GM23338 (cell line): Measurements from ENCODE around the gene PLEKHO1. TPM values are rescaled to one million over a fixed set of nuclear protein-coding genes. Genes with fewer than 3 reads are reported as not detected.

Experiments
- ATAC-seq: fragments of 200-7000 bp; cut with Tn5 transposase; 3 replicates; pipeline ENCODE4 v1.9.1; 2020
- DNase-seq: peaks from one replicate; pipeline ENCODE4 v3.0.0-alpha.2; 2015; ENCODE audit warnings: low spot score
- H2AFZ ChIP-seq: fragments of 200-600 bp; sonication (generic); 2 replicates; pipeline ENCODE4 v1.8.0; 2016; ENCODE audit warnings: antibody characterized with exemption, mild to moderate bottlenecking, moderate library complexity
- H3F3A ChIP-seq: fragments of 200-600 bp; sonication (generic); replicated peaks from 2 replicates; pipeline ENCODE4 v1.8.0; 2017; ENCODE audit warnings: antibody characterized with exemption, mixed run types, low read depth
- H3K27ac ChIP-seq: fragments of 200-600 bp; sonication (generic); 2 replicates; pipeline ENCODE4 v1.6.1; 2016; ENCODE audit warnings: low read depth
- H3K27me3 ChIP-seq: fragments of 200-600 bp; sonication (generic); 2 replicates; pipeline ENCODE4 v1.8.0; 2016; ENCODE audit warnings: mild to moderate bottlenecking, mixed run types, moderate library complexity; ENCODE audit not compliant: insufficient read depth
- H3K36me3 ChIP-seq: fragments of 200-600 bp; sonication (generic); 2 replicates; pipeline ENCODE4 v1.8.0; 2016; ENCODE audit warnings: mild to moderate bottlenecking; ENCODE audit not compliant: insufficient read depth
- H3K4me1 ChIP-seq: fragments of 200-600 bp; sonication (generic); 2 replicates; pipeline ENCODE4 v1.8.0; 2016; ENCODE audit warnings: mild to moderate bottlenecking, moderate library complexity; ENCODE audit not compliant: insufficient read depth
- H3K4me2 ChIP-seq: fragments of 200-600 bp; sonication (generic); 2 replicates; pipeline ENCODE4 v1.7.1; 2017; ENCODE audit warnings: mixed run types
- H3K4me3 ChIP-seq: fragments of 200-600 bp; sonication (generic); 2 replicates; pipeline ENCODE4 v1.6.1; 2016; ENCODE audit warnings: mixed run types
- H3K79me2 ChIP-seq: fragments of 200-600 bp; sonication (generic); replicated peaks from 2 replicates; pipeline ENCODE4 v1.8.0; 2017; ENCODE audit warnings: mild to moderate bottlenecking; ENCODE audit not compliant: insufficient read depth
- H3K9me2 ChIP-seq: fragments of 200-600 bp; sonication (generic); 2 replicates; pipeline ENCODE4 v1.8.0; 2017; ENCODE audit not compliant: insufficient read depth
- H4K20me1 ChIP-seq: fragments of 200-600 bp; sonication (generic); replicated peaks from 2 replicates; pipeline ENCODE4 v1.8.0; 2017; ENCODE audit warnings: mild to moderate bottlenecking; ENCODE audit not compliant: insufficient read depth
- H3K27ac Mint-ChIP-seq: 2 replicates; pipeline ENCODE4 v1.8.0; 2020; ENCODE audit warnings: inconsistent platforms, mild to moderate bottlenecking, moderate library complexity, mixed read lengths
- H3K27me3 Mint-ChIP-seq: 3 replicates; pipeline ENCODE4 v1.8.0; 2022; ENCODE audit warnings: low read depth, mild to moderate bottlenecking, moderate library complexity, mixed read lengths, inconsistent platforms; ENCODE audit not compliant: insufficient read depth, poor library complexity
- H3K36me3 Mint-ChIP-seq: 3 replicates; pipeline ENCODE4 v1.8.0; 2021; ENCODE audit warnings: low read depth, mild to moderate bottlenecking, inconsistent platforms, moderate library complexity, mixed read lengths
- H3K4me1 Mint-ChIP-seq: 3 replicates; pipeline ENCODE4 v1.8.0; 2020; ENCODE audit warnings: mild to moderate bottlenecking, inconsistent platforms, mixed read lengths
- H3K4me3 Mint-ChIP-seq: 3 replicates; pipeline ENCODE4 v1.8.0; 2021; ENCODE audit warnings: moderate library complexity, mild to moderate bottlenecking, inconsistent platforms, mixed read lengths
- H3K9me3 Mint-ChIP-seq: 3 replicates; pipeline ENCODE4 v1.8.0; 2020; ENCODE audit warnings: moderate library complexity, mild to moderate bottlenecking, inconsistent platforms, mixed read lengths
- CREB1 ChIP-seq: fragments of 250-450 bp; sonication (Bioruptor Pico); IDR thresholded peaks from 2 replicates; pipeline ENCODE4 v1.5.0; 2020; ENCODE audit warnings: low read depth, mild to moderate bottlenecking, moderate library complexity
- EZH2 ChIP-seq: fragments of 200-600 bp; sonication (generic); IDR thresholded peaks from one replicate; pipeline ENCODE4 v1.8.0; 2017; ENCODE audit warnings: antibody characterized with exemption, mild to moderate bottlenecking, low read depth; ENCODE audit not compliant: unreplicated experiment
- EZH2phosphoT487 ChIP-seq: fragments of 200-600 bp; sonication (generic); IDR thresholded peaks from one replicate; pipeline ENCODE4 v1.8.1; 2018; ENCODE audit warnings: antibody characterized with exemption; ENCODE audit not compliant: unreplicated experiment
- JUNB ChIP-seq: IDR thresholded peaks from one replicate; pipeline ENCODE4 v1.6.1; 2016; ENCODE audit warnings: antibody characterized with exemption; ENCODE audit not compliant: unreplicated experiment
- NANOG ChIP-seq: IDR thresholded peaks from 2 replicates; pipeline ENCODE4 v1.6.1; 2016; ENCODE audit warnings: antibody characterized with exemption, borderline replicate concordance
- POLR2AphosphoS5 ChIP-seq: IDR thresholded peaks from 2 replicates; pipeline ENCODE4 v1.6.1; 2016; ENCODE audit warnings: antibody characterized with exemption, low read depth
- STAT1 ChIP-seq: IDR thresholded peaks from one replicate; pipeline ENCODE4 v1.6.1; 2016; ENCODE audit warnings: antibody characterized with exemption; ENCODE audit not compliant: unreplicated experiment
- ZNF114 ChIP-seq: fragments of 250-450 bp; sonication (Bioruptor Pico); IDR thresholded peaks from 2 replicates; pipeline ENCODE4 v1.5.0; 2020; ENCODE audit warnings: mild to moderate bottlenecking, moderate library complexity
- ZNF331 ChIP-seq: fragments of 250-450 bp; sonication (Bioruptor Pico); IDR thresholded peaks from 2 replicates; pipeline ENCODE4 v1.5.0; 2020; ENCODE audit warnings: low read depth, mild to moderate bottlenecking, moderate library complexity
- polyA plus RNA-seq: library from polyadenylated mRNA; unstranded; fragments of >200 nt; fragmentation: Nextera tagmentation; extraction: Ambion mirVana; gene quantifications from 2 replicates; pipeline ENCODE4 v1.2.1, GENCODE V29; 2016
- total RNA-seq: library from RNA; depleted of rRNA; stranded (reverse); fragments of >200 nt; shearing (Covaris generic); gene quantifications from 2 replicates; pipeline ENCODE4 v1.2.3, GENCODE V29; 2014
- TF ChIP-seq, protein P1 (sequence below): IDR thresholded peaks from 2 replicates; pipeline ENCODE4 v1.6.1; 2016; ENCODE audit warnings: antibody characterized with exemption
- TF ChIP-seq, protein P2 (sequence below): fragments of 250-450 bp; sonication (Bioruptor Pico); IDR thresholded peaks from 2 replicates; pipeline ENCODE4 v1.5.0; 2020; ENCODE audit warnings: mild to moderate bottlenecking, moderate library complexity
- TF ChIP-seq, protein P3 (sequence below), 2 experiments: fragments of 200-600 bp in 1 of 2; sonication (generic) in 1 of 2; conservative IDR thresholded peaks; 2 replicates each; pipeline versions ENCODE4 v1.5.1 to v1.6.1; 2016 to 2017; ENCODE audit warnings: antibody characterized with exemption in 2 of 2, low read depth in 2 of 2, mild to moderate bottlenecking in 2 of 2, moderate library complexity in 1 of 2
- TF ChIP-seq, protein P4 (sequence below): IDR thresholded peaks from one replicate; pipeline ENCODE4 v1.6.1; 2018; ENCODE audit warnings: antibody characterized with exemption; ENCODE audit not compliant: unreplicated experiment

The PLEKHO1 gene
- total and polyA plus RNA-seq, 2 experiments from 2014 or later: 34.3 to 36.7 TPM

DNA sequence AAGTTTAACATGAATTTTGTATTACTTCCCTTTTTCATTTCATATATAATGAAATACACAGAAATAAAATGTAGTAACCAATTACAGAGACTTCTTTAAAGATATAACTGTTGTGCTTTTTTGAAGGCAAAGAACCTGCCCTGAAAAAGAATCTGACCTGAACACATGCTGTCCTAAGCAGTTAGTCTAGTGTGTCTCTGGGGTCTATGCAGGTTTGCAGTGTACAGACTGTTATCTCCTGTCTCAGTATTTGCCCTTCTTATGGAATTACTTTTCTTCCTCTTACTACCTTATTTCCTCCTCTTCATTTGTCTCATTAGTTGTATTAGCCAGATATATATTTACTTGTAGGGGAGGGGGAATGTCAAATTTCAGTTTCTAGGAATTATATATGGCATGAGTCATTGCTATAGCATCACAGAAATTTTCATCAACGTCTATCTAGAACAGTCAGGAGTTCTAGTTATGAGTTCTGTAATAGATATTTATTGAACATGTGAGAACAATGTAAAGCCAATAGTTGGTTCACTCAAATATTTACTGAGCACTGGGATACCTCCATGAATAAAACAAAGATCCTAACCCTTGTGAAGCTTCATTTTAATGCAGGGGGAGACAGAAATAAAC is 28.4 kb upstream of the PLEKHO1 start:
- no peaks in the 10 kb centered on the region for H3K27me3 ChIP-seq
- H3K36me3 ChIP-seq: no peaks in the 10 kb centered on the region
- no peaks in the 10 kb centered on the region for H4K20me1 ChIP-seq
- ATAC-seq (no peak), DNase-seq (no peak)
- H3K27ac ChIP-seq: no peak overlapping the region
- H3K4me2 ChIP-seq: no peak overlapping the region
- Mint-ChIP-seq H3K27me3 (no peaks in the 10 kb centered on the region), H3K27ac (no peak overlapping the region), H3K36me3 (no peaks in the 10 kb centered on the region), H3K4me1 (no peaks in the 10 kb centered on the region), H3K4me3 (no peak overlapping the region), H3K9me3 (no peaks in the 10 kb centered on the region; the same call in 2 of the 3 replicates)
- no peak overlapping the region for H3K4me3 ChIP-seq
- no peaks in the 10 kb centered on the region for H3K9me2 ChIP-seq
- TF ChIP-seq EZH2phosphoT487 (no peak), ZNF331 (no peak), STAT1 (no peak), POLR2AphosphoS5 (no peak), ZNF114 (CRISPR knock-in tag) (no peak), JUNB (no peak), EZH2 (no peak), NANOG (no peak), CREB1 (CRISPR knock-in tag) (no peak)
- TF ChIP-seq, protein P1, sequence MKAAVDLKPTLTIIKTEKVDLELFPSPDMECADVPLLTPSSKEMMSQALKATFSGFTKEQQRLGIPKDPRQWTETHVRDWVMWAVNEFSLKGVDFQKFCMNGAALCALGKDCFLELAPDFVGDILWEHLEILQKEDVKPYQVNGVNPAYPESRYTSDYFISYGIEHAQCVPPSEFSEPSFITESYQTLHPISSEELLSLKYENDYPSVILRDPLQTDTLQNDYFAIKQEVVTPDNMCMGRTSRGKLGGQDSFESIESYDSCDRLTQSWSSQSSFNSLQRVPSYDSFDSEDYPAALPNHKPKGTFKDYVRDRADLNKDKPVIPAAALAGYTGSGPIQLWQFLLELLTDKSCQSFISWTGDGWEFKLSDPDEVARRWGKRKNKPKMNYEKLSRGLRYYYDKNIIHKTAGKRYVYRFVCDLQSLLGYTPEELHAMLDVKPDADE: no peak
- TF ChIP-seq, protein P2, sequence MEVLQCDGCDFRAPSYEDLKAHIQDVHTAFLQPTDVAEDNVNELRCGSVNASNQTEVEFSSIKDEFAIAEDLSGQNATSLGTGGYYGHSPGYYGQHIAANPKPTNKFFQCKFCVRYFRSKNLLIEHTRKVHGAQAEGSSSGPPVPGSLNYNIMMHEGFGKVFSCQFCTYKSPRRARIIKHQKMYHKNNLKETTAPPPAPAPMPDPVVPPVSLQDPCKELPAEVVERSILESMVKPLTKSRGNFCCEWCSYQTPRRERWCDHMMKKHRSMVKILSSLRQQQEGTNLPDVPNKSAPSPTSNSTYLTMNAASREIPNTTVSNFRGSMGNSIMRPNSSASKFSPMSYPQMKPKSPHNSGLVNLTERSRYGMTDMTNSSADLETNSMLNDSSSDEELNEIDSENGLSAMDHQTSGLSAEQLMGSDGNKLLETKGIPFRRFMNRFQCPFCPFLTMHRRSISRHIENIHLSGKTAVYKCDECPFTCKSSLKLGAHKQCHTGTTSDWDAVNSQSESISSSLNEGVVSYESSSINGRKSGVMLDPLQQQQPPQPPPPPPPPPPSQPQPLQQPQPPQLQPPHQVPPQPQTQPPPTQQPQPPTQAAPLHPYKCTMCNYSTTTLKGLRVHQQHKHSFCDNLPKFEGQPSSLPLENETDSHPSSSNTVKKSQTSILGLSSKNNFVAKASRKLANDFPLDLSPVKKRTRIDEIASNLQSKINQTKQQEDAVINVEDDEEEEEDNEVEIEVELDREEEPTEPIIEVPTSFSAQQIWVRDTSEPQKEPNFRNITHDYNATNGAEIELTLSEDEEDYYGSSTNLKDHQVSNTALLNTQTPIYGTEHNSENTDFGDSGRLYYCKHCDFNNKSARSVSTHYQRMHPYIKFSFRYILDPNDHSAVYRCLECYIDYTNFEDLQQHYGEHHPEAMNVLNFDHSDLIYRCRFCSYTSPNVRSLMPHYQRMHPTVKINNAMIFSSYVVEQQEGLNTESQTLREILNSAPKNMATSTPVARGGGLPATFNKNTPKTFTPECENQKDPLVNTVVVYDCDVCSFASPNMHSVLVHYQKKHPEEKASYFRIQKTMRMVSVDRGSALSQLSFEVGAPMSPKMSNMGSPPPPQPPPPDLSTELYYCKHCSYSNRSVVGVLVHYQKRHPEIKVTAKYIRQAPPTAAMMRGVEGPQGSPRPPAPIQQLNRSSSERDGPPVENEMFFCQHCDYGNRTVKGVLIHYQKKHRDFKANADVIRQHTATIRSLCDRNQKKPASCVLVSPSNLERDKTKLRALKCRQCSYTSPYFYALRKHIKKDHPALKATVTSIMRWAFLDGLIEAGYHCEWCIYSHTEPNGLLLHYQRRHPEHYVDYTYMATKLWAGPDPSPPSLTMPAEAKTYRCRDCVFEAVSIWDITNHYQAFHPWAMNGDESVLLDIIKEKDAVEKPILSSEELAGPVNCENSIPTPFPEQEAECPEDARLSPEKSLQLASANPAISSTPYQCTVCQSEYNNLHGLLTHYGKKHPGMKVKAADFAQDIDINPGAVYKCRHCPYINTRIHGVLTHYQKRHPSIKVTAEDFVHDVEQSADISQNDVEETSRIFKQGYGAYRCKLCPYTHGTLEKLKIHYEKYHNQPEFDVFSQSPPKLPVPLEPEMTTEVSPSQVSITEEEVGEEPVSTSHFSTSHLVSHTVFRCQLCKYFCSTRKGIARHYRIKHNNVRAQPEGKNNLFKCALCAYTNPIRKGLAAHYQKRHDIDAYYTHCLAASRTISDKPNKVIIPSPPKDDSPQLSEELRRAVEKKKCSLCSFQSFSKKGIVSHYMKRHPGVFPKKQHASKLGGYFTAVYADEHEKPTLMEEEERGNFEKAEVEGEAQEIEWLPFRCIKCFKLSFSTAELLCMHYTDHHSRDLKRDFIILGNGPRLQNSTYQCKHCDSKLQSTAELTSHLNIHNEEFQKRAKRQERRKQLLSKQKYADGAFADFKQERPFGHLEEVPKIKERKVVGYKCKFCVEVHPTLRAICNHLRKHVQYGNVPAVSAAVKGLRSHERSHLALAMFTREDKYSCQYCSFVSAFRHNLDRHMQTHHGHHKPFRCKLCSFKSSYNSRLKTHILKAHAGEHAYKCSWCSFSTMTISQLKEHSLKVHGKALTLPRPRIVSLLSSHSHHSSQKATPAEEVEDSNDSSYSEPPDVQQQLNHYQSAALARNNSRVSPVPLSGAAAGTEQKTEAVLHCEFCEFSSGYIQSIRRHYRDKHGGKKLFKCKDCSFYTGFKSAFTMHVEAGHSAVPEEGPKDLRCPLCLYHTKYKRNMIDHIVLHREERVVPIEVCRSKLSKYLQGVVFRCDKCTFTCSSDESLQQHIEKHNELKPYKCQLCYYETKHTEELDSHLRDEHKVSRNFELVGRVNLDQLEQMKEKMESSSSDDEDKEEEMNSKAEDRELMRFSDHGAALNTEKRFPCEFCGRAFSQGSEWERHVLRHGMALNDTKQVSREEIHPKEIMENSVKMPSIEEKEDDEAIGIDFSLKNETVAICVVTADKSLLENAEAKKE (CRISPR knock-in tag): no peak
- TF ChIP-seq, protein P3, sequence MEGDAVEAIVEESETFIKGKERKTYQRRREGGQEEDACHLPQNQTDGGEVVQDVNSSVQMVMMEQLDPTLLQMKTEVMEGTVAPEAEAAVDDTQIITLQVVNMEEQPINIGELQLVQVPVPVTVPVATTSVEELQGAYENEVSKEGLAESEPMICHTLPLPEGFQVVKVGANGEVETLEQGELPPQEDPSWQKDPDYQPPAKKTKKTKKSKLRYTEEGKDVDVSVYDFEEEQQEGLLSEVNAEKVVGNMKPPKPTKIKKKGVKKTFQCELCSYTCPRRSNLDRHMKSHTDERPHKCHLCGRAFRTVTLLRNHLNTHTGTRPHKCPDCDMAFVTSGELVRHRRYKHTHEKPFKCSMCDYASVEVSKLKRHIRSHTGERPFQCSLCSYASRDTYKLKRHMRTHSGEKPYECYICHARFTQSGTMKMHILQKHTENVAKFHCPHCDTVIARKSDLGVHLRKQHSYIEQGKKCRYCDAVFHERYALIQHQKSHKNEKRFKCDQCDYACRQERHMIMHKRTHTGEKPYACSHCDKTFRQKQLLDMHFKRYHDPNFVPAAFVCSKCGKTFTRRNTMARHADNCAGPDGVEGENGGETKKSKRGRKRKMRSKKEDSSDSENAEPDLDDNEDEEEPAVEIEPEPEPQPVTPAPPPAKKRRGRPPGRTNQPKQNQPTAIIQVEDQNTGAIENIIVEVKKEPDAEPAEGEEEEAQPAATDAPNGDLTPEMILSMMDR (conservative IDR thresholded peaks at IDR 0.05; ENCODE audit: low read depth in 2 of 2): no peak
- TF ChIP-seq, protein P4, sequence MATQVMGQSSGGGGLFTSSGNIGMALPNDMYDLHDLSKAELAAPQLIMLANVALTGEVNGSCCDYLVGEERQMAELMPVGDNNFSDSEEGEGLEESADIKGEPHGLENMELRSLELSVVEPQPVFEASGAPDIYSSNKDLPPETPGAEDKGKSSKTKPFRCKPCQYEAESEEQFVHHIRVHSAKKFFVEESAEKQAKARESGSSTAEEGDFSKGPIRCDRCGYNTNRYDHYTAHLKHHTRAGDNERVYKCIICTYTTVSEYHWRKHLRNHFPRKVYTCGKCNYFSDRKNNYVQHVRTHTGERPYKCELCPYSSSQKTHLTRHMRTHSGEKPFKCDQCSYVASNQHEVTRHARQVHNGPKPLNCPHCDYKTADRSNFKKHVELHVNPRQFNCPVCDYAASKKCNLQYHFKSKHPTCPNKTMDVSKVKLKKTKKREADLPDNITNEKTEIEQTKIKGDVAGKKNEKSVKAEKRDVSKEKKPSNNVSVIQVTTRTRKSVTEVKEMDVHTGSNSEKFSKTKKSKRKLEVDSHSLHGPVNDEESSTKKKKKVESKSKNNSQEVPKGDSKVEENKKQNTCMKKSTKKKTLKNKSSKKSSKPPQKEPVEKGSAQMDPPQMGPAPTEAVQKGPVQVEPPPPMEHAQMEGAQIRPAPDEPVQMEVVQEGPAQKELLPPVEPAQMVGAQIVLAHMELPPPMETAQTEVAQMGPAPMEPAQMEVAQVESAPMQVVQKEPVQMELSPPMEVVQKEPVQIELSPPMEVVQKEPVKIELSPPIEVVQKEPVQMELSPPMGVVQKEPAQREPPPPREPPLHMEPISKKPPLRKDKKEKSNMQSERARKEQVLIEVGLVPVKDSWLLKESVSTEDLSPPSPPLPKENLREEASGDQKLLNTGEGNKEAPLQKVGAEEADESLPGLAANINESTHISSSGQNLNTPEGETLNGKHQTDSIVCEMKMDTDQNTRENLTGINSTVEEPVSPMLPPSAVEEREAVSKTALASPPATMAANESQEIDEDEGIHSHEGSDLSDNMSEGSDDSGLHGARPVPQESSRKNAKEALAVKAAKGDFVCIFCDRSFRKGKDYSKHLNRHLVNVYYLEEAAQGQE: no peak
- no peaks in the 10 kb centered on the region for H3K4me1 ChIP-seq
- no peaks in the 10 kb centered on the region for H3K79me2 ChIP-seq
- no peaks in the 10 kb centered on the region for H3F3A ChIP-seq
- no peak overlapping the region for H2AFZ ChIP-seq
